HG03064 (cell line): ENCODE measurements around the gene MGAT4B.
"Not testable (repeated sequence)": the region's sequence is repeated elsewhere in the genome, so short reads cannot be mapped to it uniquely, and the experiment has no call there.

Experiments
- ATAC-seq: cut with Tn5 transposase; IDR thresholded peaks from one replicate; pipeline ENCODE4 v1.9.1; 2021; ENCODE audit warnings: low read depth; ENCODE audit not compliant: unreplicated experiment

Gene MGAT4B

DNA sequence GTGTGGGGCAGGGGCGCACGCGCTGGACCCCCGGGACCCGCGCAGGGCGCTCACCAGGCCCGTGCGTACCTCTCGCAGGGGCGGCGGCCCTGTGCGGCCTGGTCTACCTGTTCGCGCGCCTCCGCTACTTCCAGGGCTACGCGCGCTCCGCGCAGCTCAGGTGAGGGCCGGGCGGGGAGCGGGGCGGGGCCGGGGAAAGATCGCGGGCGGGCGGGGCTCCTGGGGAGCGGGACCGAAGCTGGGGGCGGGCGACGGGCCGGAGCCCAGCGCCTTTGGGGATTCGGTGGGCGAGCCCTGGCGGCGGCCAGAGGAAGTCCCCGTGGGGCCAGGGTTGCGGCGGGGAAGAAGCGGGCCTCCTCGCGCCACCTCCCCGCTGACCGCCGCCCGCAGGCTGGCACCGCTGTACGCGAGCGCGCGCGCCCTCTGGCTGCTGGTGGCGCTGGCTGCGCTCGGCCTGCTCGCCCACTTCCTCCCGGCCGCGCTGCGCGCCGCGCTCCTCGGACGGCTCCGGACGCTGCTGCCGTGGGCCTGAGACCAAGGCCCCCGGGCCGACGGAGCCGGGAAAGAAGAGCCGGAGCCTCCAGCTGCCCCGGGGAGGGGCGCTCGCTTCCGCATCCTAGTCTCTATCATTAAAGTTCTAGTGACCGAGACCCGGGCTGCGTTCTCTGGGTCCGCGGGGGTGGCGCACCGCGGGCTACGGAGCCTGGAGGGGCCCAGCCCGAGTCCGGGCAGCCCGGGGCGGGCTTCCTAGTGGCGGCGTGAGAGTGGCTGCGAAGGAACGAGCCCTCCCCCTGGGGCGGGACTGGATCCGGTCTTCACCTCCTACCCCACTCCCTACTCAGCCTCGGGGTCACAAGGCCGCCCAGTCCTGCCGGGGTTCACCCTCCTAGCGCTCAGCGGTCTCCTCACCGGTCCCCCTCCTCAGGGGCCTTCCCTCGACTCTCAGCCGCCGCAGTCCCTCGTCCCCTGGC is 10.5 kb downstream of the MGAT4B start:
- ATAC-seq: peak; percentile 71

DNA sequence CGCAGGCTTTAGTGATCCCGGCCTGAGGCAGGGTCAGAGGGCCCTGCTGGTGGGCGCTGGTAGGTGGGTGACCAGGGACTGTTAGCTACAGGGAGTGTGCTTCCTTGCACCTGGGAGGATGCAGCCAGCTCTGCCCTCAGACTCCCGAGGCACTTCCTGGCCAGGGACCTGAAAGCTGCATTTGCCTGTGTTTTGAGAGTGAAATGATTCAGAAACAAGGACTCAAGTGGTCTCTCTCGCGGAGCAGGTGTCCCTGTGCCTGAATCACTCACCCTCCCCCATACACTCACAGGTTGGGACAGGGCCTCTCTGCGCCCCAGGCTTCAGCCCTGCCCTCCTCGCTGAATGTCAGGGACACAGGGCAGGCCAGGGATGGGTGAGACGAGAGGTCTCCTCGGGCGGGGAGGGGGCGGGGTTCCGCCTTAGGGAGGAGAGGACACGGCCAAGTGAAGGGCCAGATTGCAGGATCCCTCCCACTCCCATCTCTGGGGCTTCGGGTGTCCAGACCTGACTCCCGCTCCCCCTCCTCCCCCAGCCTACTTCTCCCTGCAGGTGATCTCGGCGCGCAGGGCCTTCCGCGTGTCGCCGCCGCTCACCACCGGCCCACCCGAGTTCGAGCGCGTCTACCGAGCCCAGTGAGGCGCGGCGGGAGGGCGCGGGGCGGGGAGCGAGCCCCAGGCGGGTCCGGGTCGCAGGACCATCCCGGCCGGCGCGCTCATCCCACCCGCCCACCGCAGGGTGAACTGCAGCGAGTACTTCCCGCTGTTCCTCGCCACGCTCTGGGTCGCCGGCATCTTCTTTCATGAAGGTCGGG is 11.4 kb downstream of the MGAT4B start:
- no peak for ATAC-seq

DNA sequence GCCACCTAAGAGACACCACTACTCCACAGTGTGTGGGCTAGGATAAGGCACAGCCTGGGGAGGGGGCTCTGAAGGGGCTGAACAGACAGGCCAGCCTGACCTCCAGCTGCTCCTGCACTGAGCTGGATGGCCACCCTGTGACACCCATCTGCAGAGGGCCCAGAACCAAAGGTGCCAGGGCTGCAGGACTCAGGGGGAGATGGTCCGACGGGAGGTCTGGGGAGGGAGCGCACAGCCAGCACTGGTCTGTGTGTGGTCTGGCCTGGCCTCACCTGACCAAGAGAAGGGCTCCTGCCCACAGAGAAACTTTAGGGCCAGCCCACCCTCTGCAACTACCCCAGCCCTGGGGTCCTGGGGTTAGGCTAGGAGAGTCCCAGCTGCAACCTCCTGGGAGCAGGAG is 12.1 kb downstream of the MGAT4B start:
- ATAC-seq: no peak

DNA sequence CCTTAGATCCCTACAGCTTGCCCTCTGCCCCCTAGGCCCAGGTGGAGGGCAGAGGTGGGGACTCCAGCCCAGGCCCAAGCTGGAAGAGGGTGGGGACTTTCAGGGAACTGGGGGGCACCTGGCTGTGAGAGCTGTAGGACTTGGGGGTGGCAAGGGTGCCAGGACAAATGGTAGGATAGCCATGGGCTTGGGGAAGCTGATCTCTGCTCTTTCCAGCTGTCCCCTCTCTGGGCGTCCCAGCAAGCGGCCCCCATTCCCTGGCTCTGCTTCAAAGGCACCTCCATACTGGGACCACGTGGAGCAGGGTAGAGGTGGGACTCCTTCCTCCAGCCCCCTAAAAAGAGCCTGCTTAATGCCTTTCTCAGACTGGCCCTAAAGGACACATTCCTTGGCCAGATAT is 12.5 kb downstream of the MGAT4B start:
- ATAC-seq: no peak

DNA sequence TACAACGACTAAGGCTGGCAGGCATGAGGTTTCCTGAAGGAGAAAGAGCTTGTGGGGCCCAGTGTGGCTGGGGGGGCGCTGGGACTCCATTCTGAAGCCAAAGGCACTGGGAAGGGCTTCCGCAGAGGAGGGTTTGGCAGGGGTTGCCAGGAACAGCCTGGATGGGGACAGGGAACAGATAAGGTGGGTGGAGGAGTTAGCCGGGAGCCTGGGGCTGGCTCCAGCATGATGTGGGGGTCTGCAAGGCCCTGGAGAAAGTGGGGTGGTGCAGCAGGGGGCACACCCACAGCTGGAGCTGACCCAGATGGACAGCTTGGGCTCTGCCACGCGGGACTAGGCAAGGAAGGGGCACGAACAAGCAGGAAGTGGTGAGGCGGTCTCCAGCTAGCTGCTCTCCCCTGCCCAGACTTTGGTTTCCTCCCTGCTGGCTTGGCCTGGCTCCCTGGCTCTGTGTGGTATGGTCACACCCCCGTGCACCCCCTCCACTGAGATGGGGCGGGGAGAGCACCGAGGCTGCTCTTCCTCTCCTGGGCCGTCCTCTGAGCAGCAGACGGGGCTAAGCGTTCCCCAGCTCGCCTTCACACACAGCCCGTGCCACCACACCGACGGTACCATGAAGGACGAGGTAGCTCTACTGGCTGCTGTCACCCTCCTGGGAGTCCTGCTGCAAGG is 13.1 kb downstream of the MGAT4B start, which contains the start of gene LTC4S:
Gene LTC4S, plus strand, starts transcription at position 519 of the 672 bp plus-strand sequence. Its CDS starts 95 bp downstream, at position 614.
- ATAC-seq: no peak

DNA sequence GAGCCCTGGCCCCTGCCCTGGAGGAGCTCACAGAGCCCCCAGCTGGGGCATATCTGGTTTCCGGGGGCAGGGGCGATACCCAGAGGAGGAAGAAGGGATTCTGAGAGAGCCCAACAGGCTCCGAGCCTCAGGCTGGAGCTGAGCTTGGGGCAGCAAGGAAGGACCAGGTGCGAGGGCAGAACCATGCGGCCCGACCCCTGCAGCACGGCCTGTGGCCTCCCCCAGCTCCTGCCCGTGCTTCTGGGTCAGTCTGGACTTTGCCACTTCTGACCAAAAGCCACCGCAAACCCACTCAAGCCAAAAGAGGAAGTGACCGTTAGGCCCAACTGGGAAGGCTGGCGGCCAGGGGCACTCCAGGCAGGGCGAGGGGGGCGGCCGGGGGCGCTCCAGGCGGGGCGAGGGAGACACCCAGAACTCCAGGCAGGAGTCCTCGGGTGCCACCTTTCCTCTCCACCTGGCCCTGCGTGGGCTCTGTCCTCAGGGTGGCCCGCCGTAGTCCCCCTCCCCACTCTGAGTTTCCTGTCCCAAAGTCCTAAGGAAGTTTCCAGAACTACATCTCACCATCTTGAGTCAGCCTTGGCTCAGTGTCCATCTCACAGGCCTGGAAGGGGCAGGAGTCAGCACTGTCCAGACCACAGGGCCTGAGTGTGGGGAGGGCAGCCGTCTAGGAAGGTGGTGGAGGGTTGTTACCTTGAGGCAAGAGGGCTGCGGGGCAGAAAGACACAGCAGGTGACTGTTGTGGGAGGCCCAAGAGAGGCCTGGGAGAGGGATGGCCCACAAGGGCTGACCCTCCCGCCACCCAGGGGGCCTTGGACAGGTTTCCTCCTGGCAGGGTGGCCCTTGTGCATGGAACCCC is 13.8 kb downstream of the MGAT4B start:
- no peak for ATAC-seq

DNA sequence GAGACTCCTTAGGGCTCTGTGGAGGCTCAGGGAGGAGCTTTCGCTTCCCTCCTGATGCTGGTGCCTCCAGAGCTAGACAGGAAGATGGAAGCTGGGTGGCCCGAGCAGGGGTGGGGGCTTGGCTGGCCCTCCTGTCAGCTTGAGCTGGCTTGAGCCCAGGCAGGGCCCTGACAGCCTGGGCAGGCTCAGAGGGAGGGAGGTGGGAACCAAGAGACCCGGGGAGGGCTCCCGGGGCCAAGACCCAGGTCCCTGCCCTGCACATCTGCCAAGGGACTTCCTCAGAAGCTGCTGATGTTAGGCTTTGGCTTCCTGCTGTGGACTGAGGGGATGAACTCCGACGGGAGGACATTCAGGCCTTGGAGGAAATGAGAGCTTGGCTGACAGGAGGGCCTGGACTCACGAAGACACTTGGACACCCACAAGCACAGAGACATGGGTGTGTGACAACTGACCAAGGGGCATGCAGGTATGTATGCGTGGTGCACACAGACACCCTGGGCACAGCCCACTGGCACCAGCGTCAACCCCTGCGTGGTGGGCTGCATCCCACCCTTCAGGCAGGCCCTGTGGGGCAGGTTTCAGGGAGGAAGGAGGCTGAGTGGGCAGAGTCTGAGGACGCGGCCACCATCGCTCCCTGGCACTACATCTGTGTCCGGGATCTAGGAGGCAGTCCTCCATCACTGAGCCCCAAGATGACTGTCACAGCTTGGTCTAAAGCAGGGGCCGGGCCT is 14.6 kb downstream of the MGAT4B start:
- ATAC-seq: no peak

DNA sequence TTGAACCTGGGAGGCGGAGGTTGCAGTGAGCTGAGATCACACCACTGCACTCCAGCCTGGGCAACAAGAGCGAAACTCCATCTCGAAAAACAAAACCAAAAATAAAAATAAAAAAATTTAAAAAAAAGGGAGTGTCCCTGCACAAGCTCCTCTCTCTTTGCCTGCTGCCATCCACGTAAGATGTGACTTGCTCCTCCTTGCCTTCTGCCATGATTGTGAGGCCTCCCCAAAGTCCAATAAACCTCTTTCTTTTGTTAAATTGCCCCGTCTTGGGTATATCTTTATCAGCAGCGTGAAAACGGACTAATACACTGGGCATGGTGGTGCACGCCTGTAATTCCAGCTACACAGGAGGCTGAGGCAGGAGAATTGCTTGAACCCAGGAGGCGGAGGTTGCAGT is 17.4 kb downstream of the MGAT4B start:
- ATAC-seq: not testable (repeated sequence)

DNA sequence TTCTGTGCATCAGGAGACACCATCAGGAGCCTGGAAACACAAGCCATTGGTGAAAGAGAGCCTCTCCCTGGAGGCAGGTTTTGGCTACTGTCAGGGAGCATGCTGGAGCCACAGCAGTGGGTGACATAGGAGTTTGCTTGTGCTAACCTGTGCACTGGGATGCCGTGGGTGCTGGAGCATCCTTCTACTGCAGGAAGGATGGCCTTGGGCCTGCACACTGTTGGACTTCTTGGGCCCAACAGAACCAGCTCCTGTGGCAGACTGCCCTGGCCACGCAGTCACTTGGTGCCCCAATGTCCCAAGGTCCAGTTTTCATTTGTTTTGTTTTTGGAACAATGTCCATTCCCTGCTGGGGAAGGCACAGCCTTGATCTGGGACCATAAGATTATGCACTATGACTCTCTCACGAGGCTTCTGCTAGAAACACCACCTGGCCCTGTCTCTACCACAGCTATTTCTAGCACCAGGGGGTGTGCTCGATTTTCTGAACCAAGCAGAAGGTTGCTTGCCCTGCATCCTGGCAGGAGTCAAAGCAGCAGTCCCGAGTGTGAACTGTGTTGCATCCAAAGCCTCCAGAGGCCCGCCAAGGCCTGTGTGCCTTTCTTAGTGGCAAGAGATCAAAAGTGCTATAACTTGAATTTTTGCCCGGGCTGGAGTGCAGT is 18.3 kb downstream of the MGAT4B start:
- ATAC-seq: no peak

DNA sequence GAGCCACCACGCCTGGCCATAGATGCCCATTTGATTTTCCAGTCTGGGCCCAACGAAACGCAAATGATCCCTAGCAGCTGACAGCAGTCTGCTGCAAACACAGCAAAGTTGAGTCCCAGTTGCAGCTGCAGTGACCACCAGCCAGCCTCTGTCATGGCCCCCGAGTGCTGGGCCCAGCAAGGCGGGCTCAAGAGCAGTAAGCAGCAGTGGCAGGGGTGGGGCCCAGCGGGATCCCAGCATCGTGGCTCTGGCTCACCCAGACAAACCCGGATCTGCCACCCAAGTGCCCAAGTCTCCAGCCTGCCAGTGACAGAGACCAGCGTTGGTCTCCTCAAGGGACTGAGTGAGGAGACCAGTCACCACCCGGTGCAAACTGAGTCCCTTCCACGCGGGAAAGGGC is 19.8 kb downstream of the MGAT4B start:
- ATAC-seq: no peak

DNA sequence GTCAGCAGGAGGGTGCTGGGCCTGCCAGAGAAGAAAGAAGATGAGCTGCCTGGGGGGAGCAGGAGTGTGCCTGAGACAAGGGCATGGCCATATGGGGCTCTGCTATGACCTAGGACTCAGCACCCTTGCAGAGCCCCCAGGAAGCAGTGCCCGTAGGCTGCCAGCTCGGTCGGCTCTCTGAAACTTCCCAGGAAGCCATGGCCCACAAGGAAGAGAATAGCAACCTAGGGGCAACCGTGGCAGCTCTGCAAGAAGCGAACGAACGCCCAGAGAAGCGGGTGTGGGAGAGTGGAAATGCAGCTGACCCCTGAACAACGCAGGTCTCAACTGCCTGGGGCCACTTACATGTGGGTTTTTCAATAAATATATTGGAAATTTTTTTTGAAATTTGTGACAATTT is 23.5 kb downstream of the MGAT4B start:
- ATAC-seq: no peak

DNA sequence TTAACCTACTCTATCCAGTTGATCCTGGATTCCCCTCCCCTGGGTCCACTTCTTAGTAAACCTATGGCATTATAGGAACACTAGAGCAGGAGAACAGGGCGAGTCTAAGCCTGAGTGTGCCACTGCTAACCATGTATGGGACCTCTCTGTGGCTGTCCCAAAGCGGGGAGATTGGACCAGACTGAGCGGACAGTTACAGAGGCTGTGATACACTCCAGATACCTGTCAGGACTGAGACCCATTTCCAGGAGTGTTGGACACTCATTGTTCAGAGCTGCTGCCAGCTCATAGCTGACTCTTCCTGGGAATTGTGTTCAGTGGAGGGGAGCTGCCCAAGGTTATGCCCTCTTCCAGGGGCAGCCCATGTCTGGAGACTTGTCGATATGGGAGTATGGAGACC is 24.8 kb downstream of the MGAT4B start:
- ATAC-seq: no peak

DNA sequence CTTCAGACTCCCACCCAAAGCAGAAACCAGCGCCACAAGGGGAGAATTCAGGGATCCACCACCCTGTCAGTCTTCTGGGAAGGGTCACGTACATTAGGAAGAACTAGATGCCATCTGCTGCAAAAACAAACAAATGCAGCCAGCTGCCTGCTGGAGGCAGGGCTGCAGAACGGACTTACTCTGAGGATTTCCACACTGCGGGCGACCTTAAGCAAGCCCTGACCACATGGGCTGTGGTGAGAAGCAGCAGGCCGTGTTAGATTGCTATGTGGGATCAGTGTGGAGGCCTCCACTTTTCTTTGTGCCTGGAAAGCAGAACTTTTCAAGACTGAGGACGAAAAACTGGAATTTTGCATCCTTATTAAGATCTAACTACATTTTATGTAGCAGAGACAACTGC is 26.3 kb downstream of the MGAT4B start:
- ATAC-seq: no peak

DNA sequence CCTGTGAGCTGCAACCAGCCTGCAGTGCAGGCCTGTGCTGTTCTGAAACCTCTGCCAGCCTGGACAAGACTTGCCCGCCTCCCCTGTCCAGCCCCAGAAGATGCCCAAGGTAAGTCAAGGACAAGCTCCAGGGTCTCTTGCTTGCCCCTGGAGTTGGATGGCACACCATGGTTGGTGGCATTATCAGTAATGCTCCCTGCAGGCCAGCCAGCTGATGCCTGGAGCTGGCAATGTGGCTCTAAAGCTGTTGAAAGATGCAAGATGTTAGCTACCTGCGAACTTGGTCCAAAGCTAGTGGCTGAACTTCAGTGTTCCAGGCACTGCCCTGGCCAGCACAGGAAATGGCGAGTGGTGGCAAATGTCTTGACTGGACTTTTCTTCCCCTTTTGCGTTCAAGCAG is 26.8 kb downstream of the MGAT4B start:
- no peak for ATAC-seq

DNA sequence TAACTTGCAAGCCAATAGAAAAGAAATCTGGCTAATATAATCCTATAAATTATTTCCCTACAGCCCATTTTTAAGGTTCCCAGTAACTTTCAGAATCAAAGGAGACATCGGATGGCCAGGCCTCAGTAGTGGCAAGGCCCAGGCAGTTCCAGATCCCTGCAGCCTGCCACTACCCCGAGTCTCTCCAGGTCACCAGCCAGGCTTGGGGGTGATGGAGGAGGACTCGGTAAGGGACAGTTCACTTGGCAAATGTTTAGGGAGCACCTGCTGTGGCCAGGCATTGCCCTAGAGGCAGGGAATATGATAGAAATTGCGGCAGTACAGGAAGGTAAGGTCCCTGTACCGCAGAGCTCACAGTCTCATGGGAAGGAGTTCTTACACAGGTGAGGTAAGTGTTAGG is 28.1 kb downstream of the MGAT4B start:
- ATAC-seq: no peak

DNA sequence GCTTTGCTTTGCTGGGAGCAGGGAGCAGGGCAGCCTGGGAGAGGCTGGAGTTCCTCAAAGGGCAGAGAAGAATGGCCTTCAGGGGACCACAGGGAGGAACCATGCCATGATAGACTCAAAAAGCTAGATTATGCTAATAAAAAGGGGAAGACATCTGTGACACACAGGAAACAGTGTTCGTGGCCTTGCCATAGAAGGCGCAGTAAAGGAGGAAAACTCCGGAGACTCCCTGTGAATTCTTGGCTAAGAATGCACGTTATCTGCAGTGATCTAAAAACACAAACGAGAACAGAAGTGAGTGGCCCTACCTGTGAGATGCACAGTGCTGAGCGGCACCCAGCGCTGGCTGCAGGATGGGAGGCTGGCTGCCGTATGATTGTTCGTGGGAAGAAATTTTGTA is 28.8 kb downstream of the MGAT4B start:
- no peak for ATAC-seq

DNA sequence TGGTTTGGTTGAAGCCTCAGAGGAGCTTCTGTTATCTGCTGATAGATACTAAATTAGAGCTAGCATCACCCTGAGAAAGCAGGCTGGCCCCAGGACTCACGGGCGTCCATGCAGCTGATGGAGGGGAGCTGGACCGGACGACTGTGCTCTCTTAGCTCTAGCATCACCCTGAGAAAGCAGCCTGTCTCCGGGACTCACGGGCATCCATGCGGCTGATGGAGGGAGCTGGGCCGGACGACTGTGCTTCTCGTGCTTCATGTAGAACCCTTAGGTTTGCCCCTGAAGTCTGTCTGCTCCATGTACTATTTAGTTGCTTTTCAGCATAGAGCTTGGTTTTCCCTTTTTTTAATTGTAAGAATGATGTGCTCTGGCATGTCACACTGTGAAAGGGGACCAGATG is 29.2 kb downstream of the MGAT4B start:
- no peak for ATAC-seq

DNA sequence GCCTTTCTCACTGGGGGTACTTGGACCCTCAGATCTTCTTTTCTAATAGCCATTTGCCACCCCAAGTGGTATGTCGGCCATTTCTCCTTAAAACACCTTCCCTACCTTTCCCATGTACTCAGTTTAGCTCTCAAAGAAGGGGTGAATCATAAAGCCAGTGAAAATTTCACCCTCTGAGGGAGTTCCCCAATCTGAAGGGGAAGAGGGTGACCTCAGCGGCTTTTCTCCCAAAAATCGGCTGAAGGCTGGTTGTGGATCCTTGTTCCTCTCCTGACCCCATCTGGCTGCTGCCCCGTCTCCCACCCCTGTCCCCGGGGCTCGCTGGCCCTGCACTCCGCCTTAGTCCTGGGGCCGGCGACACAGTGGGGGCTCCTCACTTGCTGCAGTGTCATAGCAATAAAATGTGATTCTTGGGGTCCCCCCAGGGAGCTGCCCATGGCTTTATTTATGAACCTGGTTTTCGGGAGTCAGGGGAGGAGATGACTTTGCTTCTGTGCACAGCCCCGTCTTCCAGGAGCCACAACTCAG is 30.2 kb downstream of the MGAT4B start:
- ATAC-seq: no peak

DNA sequence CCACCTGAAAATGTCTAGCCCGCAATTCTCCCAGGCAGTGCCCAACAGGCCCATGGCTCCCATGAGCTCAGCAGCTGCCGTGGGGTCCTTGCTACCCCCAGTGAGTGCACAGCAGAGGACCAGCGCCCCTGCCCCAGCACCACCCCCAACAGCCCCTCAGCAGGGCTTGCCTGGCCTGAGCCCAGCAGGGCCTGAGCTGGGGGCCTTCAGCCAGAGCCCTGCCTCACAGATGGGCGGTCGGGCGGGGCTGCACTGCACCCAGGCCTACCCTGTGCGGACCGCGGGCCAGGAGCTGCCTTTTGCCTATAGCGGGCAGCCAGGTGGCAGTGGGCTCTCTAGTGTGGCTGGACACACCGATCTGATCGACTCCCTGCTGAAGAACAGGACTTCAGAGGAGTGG is 32.2 kb downstream of the MGAT4B start:
- no peak for ATAC-seq
